GM03348 (cell line): ENCODE data around the gene CAMK2N2.

Experiments
- DNase-seq: peaks from one replicate; pipeline ENCODE4 v3.0.0; 2012; ENCODE audit warnings: low spot score

The CAMK2N2 gene

GRCh38 chr3:184240384-184241140, 20.8 kb downstream of the CAMK2N2 start:
- DNase-seq = peak; percentile 45

DNA sequence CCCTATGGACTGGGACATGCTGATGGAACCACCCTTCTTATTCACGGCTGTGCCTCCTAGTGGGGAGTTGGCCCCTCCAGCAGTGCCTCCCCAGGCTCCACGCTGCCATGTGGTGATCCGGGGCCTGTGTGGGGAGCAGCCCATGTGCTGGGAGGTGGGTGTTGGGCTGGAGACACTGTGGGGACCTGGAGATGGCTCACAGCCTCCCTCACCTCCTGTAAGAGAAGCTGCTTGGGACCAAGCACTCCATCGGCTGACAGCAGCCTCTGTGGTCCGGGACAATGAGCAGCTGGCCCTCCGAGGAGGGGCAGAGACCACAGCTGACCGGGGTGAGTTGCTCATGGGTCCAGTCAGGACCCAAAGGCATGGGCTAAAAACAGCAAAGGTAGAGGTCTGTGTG, 21.6 kb downstream of the CAMK2N2 start:
- no peak for DNase-seq

DNA sequence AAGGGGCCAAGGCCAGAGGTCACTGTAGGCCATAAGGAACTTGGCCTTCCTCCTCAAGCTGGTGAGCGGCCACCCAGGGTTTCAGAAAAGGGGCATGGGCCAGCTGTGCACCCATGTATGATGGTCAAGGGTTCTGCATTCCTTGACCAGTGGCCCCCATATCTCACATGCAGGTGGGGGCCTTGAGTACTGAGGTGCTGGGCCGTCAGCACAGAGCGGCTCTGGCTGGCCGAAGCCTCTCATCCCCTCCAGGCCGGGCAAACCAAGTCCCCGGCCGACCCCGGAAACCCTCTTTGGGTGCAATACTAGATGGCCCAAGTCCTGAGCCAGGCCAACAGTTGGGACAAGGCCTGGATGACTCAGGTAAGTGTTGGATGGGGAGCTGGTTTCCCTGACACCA, 22.1 kb downstream of the CAMK2N2 start:
- peak; percentile 1 for DNase-seq

- no peak for DNase-seq
Observed at GRCh38 chr3:184238246-184238818, 23.0 kb downstream of the CAMK2N2 start.

GRCh38 chr3:184237807-184238206, 23.5 kb downstream of the CAMK2N2 start:
- no peak for DNase-seq

GRCh38 chr3:184237211-184237610, 24.1 kb downstream of the CAMK2N2 start:
- no peak for DNase-seq

GRCh38 chr3:184236636-184237035, 24.7 kb downstream of the CAMK2N2 start:
- no peak for DNase-seq

GRCh38 chr3:184236033-184236410, 25.3 kb downstream of the CAMK2N2 start:
- DNase-seq = no peak

DNA sequence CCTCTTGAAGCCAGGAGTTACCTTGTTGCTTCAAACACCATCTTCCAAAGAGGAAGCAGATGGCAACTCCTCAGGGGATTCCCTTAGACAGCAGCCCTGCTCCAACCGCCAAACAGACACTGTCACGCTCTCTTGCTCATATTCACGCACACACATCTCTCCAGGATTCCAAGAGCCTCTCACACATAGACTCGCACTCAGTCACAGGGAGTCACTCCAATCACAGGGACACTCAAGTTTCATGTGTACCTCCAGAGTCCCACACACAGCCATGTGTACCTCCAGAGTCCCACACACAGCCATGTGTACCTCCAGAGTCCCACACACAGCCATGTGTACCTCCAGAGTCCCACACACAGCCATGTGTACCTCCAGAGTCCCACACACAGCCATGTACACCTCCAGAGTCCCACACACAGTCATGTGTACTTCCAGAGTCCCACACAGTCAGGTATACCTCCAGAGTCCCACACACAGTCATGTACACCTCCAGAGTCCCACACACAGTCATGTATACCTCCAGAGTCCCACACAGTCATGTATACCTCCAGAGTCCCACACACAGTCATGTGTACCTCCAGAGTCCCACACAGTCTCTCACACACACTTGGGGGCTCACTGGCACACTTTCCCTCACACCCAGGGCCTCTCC, 25.8 kb downstream of the CAMK2N2 start:
- no peak for DNase-seq

- no peak for DNase-seq
Observed at GRCh38 chr3:184234671-184235380, 26.5 kb downstream of the CAMK2N2 start.

GRCh38 chr3:184234224-184234623, 27.1 kb downstream of the CAMK2N2 start:
- peak; percentile 70 for DNase-seq

DNA sequence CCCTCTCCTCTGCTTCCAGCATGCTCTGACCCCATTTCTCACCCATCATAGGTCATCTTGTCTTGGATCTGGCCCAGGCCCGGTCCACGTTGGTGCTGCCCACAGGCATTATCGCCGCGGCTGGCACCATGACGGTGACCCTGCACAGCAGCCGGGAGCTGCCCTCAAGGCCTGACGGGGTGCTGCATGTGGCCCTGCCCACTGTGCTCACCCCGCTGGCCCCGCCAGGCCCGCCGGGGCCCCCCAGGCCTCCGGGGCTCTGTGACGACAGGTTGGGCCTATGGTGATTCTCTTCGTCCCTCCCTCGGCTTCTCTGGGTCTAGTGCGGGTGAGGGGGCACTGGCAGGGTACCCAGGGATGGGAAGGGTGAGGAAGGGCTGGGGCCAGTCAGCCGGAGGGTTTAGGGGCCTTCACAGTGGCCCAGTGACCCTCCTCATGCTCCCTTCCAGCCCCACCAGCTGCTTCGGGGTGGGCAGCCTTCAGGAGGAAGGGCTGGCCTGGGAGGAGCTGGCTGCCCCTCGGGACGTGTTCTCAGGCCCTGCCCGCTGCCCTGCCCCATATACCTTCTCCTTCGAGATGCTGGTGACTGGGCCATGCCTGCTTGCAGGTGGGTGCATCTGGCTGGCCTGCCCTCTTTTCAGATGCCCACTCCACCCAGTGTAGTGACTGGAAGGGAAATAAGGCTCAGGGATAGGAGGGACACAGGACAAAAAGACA, 28.1 kb downstream of the CAMK2N2 start:
- DNase-seq = no peak

DNA sequence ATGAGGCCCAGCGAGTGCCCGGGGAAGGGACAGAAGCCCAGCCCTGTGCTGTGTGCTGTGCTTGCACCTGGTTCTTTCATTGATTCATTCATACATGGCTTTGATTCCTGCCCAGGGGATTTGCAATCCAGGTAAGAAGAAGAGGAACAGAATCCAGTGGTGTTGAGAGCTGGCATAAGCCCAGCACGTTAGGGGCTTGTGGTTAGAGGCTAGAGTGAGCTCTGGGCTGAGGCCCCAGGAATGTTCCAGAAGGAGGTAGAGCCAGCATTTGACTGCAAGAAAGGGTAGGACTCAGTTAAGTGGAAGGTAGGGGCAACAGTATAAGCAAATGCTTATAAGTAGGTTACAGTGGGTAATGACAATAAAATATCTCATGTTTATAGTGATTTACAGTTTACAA, 29.7 kb downstream of the CAMK2N2 start:
- no peak for DNase-seq

GRCh38 chr3:184230603-184231528, 30.5 kb downstream of the CAMK2N2 start:
- peak; percentile 20 for DNase-seq

DNA sequence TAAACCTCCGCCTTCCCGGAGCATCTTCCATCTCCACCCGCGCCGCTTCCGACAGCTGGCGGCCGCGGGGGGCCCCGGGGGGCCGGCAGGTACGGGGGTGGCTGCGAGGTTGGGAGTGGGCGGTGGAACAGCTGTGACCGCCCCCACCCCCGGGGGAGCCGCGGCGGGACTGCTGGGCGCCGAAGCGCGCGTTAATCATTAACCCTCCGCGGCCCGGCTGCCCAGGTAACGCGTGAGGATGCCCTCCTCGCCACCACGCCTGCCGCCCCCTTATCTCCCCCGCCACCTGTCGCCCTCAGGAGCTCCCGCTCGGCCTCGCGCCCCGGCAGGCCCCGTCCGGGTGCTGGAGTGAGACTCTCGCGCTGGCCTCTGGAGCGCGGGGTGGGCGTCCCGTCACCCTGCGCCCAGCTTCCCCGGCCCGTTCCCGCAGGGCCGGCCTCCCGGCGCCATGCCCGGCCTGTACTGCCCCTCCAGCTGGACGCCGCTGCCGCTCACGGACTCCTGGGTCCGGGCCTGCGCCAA, 31.2 kb downstream of the CAMK2N2 start:
- DNase-seq = peak; percentile 27

GRCh38 chr3:184229394-184230080, 31.8 kb downstream of the CAMK2N2 start, which contains the start of gene VWA5B2:
VWA5B2 (plus strand) TSS chr3:184229585; CDS start chr3:184230529, 944 bp downstream.
- DNase-seq = peak; percentile 84

- no peak for DNase-seq
Observed at GRCh38 chr3:184228376-184229137, 32.8 kb downstream of the CAMK2N2 start.

- peak; percentile 73 for DNase-seq
Observed at GRCh38 chr3:184227481-184227935, 33.8 kb downstream of the CAMK2N2 start.

DNA sequence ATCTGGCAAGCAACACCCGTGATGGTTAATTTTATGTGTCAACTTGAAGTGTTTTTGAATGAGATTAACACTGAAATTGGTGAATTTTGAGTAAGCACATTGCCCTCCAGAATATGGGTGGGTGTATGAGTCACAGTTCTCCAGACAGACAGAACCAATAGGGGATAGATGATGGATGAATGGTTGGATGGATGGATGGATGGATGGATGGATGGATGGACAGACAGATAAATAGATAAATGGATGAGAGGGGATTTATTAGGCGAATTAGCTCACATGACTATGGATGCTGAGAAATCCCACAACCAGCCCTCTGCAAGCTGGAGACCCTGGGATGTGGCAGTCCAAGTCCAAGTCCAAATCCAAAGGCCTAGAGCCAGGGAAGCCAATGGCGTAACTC, 37.4 kb downstream of the CAMK2N2 start:
- DNase-seq = no peak
